Measurements from ENCODE around the gene FASTK.

The FASTK gene

GRCh38 chr7:151118108-151119054 is 37.8 kb upstream of the FASTK start:
- DNase-seq (ENCODE audit: extremely low read depth in 1 of 2, low read depth in 1 of 2) = no peak

DNA sequence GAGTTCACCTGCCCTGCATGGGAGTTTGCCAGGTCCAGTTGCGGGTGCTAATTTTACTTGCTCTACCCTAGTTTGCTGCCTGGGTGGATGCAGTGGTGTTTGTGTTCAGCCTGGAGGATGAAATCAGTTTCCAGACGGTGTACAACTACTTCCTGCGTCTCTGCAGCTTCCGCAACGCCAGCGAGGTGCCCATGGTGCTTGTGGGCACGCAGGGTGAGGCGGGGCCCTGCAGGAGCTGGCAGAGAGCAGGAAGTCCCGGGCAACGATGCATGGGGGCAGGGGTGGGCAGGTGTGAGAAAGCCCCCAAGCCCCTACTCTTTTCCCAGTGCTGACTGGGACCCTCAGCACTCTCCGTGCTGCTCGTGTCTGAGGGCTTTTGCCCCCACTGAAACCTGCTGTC is 37.0 kb upstream of the FASTK start:
- DNase-seq (ENCODE audit: extremely low read depth in 1 of 2, low read depth in 1 of 2) = no peak

DNA sequence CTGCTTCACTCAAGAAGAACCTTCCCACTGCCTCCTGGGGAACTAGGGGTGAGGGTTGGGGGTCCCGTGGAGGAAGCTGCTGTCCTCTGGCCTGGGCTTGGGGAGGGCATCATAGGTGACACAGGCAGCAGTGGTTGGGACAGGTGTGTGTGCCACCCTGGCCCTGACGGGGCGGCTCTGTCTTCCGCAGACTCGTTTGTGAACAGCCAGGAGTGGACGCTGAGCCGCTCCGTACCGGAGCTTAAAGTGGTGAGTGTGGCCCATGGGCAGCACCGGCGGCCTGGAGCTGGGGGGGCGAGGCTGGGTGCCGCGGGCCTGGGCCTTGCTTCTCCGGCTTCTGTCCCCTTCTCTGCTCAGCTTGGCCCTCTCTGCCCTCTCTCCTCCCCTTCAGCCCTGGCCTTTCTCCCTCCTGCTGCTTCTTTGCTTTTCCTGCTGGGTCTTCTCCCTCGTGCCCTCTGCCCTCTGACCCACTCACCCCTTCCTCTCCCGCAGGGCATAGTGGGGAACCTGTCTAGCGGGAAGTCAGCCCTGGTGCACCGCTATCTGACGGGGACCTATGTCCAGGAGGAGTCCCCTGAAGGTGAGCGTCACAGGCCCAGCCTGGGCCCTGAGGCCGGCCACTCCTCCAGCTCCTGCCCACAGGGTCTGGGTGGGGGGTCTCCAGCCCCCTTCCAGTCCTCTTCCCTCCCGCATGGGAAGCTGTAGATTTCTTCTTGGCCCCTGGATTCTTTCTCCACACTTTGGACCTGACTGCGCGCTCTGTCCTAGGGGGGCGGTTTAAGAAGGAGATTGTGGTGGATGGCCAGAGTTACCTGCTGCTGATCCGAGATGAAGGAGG is 36.2 kb upstream of the FASTK start:
- DNase-seq (ENCODE audit: extremely low read depth in 1 of 2, low read depth in 1 of 2) = no peak

GRCh38 chr7:151115836-151116418 is 35.3 kb upstream of the FASTK start:
- DNase-seq (ENCODE audit: extremely low read depth in 1 of 2, low read depth in 1 of 2) = no peak

- DNase-seq (ENCODE audit: extremely low read depth in 1 of 2, low read depth in 1 of 2) = no peak
These were observed 34.7 kb upstream of the FASTK start for GRCh38 chr7:151115121-151115835.

DNA sequence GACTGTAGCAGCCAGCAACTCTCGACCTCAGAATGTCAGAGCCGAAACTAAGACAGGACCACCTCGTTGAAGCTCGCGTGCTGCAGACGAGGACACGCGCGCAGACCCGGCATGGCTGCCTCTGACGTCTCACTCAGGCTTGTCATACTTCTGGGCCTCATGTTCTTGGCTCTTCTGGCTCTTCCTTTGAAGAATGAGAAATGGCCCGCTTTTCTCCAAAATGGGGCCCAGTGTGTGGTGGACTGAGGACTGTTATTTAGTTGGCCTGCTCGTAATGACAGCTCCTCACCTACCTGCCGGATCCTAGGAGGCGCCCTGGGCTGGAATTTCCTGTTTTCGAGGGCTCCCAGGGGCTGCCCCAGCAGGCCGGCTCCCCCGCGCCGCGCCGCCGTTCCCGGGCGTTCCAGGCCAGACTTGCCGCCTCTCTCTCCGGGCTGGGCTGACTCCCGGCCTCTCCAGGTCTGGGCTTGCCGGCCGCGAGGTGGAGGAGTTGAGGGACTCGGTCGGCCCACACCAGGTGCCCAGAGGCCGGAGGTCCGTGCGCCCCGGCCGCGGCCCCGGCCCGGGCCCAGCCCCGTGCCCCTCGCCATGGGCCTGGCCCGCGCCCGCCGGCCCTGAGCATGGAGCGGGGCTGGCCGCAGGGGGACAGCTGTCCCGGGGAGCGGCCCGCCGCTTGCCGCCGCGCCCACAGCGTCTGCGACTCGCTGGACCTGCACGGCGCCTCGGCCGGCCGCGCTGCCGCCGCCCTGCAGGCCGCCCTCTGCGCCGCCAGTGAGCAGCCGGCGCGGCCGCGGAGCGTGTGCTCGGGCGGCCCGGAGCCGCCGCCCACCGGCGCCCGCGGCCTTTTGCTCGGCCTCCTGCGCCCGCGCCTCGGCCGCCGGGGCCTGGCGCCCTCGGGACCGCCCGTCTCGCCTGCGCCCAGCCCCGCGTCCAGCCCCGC is 33.8 kb upstream of the FASTK start:
- DNase-seq (ENCODE audit: extremely low read depth in 1 of 2, low read depth in 1 of 2) = no peak

- no peak for DNase-seq (ENCODE audit: extremely low read depth in 1 of 2, low read depth in 1 of 2)
These were observed 32.9 kb upstream of the FASTK start for GRCh38 chr7:151113344-151114150.

DNA sequence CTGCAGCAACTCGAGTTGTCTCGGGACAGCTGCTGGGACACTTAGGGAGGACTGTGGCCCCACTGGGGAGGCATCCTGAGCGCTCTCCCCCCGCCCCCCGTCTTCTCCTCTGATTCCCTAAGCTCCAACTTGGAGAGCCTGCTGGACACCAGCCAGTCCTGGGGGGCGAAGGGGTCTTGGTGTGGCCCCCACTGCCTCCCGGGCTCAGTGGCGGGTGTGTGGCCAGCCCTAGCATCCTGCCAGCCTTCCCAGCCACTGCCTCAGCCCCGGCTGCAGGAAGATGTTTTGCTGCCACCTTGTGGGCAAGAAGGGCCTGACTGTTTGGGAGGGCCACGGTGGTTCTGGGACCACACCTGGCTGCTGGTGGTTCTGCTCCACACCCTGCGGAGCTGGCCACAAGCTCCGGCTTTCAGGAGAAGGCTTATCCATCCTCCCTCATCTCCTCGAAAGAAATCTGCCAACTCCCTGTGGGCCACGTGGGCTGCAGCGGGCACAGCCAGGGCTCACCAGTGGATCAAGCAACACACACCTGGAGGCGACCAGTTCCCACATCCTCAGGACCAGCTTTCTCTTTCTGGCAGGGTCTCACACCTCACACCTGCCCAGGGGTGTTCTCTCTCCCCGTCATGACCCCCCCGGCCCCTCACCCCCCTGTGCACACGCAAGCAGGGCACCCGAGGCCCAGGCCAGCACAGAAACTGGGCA is 30.5 kb upstream of the FASTK start:
- DNase-seq (ENCODE audit: extremely low read depth in 1 of 2, low read depth in 1 of 2) = peak; percentile 29 to 52

- DNase-seq (ENCODE audit: extremely low read depth in 1 of 2, low read depth in 1 of 2) = no peak
These were observed 29.8 kb upstream of the FASTK start for GRCh38 chr7:151110236-151110940.

DNA sequence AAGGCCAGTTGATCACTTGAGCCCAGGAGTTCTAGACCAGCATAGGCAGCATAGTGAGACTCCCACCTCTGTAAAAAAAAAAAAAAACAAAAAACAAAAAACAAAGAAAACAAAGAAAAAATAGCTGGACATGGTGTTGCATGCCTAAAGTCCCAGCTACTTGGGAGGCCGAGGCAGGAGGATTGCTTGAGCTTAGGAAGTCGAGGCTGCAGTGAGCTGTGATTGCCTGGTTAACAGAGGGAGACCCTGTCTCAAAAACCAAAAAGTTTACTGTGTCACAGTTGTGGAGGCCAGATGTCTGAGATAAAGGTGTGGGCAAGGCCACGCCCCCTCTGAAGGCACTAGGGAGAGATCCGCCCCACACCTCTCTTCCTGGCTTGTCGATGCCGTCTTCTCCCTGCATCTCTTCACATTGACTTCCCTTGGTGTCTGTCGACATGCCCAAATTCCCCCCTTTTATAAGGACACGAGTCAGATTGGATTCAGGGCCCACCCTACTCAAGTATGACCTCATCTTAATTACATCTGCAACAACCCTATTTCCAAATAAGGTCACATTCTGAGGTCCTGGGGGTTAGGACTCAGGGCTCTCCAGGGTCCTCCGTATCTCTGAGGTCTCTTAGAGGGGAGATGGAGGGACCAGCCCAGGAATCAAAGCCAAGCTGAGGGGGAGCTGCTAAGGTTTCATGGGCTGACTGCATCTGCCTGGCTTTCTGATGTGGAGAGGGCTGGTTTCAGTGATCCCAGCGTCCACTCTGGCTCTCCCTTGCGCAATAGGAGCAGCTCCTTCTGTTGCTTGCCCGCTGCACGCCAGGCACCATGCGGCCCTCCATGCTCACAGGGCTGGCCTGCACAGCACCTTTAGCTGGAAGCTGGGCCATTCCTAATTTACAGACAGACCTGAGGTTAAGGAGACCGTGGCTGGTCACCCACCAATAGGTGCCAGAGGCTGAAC is 28.8 kb upstream of the FASTK start:
- DNase-seq (ENCODE audit: extremely low read depth in 1 of 2, low read depth in 1 of 2) = no peak

- no peak for DNase-seq (ENCODE audit: extremely low read depth in 1 of 2, low read depth in 1 of 2)
These were observed 27.3 kb upstream of the FASTK start for GRCh38 chr7:151107882-151108281.

DNA sequence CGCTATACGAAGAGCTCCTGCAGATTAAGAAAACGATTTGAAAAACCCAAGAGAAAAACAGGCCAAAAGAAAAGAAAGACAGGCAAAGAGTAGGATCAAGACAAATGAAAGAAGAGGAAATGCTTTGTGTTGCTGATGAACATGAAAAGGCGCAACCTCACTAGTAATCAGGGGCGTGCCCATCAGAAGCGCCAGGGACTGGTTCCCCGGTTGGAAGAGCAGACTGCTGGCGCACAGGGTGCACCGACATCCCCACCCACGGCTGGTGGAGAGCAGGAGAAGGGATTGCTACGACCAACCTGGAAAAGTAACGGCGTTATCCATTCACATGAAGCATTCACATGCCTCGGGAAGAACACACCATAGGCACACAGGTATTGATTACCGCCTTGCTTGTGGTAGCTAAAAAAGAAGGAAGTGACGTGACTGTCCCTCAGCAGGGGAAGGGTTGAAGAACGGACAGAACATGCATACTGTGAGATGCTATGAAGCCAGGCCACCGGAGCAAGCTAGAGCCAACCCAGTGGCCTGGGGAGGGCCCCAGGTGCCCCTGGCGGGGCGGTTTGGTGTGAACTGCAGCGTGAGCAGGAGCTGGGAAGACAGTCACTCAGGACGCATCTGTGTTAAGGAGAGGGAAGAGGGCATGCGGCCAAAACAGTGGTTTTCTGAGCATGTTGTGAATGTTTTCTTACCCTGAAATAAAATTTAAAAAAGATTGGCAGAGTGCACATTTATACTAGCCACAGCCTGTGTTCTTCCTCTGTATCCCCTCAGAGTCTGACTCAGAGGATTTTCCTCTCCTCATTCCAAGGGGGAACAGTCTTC is 24.0 kb upstream of the FASTK start:
- DNase-seq (ENCODE audit: extremely low read depth in 1 of 2, low read depth in 1 of 2) = no peak

- DNase-seq (ENCODE audit: extremely low read depth in 1 of 2, low read depth in 1 of 2) = no peak
These were observed 23.4 kb upstream of the FASTK start for GRCh38 chr7:151103973-151104372.

- no peak for DNase-seq (ENCODE audit: extremely low read depth in 1 of 2, low read depth in 1 of 2)
These were observed 22.4 kb upstream of the FASTK start for GRCh38 chr7:151102991-151103390.

DNA sequence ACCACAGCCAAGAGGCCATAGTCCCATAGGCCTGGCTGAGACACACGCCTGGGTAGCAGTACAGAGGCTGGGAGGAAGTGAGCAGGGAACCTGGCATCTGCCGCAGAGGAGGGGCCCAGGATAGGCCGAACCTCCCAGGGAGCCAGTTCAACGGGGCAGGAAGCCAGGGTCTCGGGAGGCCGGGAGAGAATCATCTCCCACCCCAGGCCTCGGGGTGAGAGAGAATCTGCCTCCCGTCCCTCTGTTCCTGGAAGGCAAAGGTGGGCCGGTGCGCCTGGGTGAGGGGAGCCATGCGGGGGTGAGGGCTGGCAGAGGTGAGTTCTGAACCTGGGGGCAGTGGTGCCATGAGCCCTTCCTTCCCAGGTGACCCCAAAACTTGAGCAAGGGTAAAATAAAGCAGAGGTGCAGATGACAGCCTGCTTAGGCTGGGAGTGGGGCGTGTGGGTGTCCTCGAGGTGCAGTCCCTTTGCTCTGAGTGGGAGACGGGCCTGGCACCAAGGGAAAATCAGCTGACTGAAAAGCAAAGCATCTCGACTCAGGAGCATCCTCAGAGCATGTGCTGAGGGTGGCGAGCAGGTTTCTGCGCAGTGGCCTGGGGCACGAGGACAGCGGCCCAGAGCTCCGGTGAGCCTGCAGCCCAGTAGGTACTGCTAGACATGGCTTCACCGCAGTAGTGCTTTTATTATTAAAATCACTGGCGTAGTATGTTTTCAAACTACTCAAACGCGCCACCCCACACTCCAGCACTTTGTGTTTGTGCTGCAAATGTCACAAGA is 21.2 kb upstream of the FASTK start:
- no peak for DNase-seq (ENCODE audit: extremely low read depth in 1 of 2, low read depth in 1 of 2)

Measured in stimulated activated CD8-positive, alpha-beta memory T cell treated with anti-CD3 and anti-CD28 coated beads, Interleukin-7, amount 100 ng/mL, for 48 hours (primary cell).